HG03457 (cell line): ENCODE results near the gene AKIRIN1.
"Not testable (repeated sequence)": the region's sequence is repeated elsewhere in the genome, so short reads cannot be mapped to it uniquely, and the experiment has no call there.

ENCODE experiments used
- ATAC-seq: cut with Tn5 transposase; IDR thresholded peaks from one replicate; pipeline ENCODE4 v1.9.1; 2021; ENCODE audit warnings: moderate number of reproducible peaks; ENCODE audit not compliant: unreplicated experiment

Gene AKIRIN1

GRCh38 chr1:38992412-38993111 lies 1.5 kb downstream of the AKIRIN1 start:
- no peak for ATAC-seq

DNA sequence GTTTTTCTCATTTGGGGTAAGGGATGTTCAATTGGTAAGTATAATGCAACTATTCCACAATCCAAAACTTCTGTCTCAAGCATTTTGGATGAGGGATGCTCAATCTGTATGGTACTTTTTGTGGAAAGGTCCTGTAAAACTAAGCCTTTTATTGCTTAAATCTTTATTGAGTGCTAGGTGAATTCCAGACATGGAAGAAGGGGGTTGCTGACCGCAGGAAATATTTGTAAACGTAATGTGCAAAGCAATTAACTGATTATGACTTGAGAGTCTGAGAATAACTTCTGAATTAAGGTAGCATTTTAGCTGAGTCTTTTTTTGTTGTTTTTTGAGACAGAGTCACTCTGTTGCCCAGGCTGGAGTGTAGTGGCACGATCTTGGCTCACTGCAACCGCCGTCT lies 3.1 kb downstream of the AKIRIN1 start:
- no peak for ATAC-seq

DNA sequence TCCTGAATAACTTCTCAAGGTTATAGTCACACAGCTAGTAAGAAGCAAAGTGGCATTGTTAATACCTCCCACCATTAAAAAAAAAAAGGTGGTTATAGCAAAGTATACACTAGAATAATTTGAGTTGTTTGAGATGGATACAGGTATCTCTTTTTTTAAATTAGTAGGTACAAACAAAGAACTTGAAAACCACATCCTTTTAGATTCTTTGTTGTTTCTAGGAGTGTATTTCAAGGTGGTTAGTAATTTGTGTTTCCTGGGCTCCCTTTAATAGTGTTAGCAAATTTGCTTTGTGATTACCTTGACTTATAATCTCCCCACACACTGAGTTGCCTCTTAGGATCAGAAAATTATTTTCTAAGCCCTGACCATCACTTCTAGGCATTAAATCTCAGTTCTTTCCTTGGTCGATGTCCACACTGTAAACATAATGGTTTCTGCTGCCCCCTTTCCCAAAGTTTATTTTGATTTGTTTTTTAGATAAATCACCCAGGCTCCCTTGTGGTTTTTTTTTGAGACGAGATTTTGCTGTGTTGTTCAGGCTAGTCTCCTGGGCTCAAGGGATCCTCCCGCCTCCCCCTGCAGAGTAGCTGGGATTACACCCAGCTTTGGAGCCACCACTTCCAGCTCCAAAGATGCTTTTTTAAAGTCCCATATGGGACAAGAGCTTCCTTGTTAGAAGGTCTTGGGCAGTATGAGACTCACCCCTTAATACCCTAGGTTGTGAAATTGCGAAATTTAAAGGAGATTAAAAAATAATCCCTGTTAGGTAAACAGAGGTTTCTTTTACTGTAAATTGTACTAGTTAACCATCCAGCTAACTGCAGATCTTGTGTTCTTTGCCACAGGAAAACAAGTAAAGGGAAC lies 6.2 kb downstream of the AKIRIN1 start:
- no peak for ATAC-seq

DNA sequence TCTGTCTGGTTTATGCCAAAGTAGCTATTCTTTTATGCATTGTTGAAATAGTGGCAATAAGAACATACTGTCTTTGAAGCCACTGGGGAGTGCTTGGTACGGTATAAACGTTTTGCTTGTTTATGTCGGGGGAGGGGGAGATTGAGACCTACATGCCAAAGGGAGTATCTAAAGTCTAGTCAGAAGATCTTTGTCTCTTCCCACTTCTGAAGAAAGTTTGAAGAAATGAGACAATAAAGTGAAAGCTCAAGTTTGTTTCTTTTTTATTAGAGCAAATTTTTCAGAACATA lies 6.8 kb downstream of the AKIRIN1 start:
- no peak for ATAC-seq

DNA sequence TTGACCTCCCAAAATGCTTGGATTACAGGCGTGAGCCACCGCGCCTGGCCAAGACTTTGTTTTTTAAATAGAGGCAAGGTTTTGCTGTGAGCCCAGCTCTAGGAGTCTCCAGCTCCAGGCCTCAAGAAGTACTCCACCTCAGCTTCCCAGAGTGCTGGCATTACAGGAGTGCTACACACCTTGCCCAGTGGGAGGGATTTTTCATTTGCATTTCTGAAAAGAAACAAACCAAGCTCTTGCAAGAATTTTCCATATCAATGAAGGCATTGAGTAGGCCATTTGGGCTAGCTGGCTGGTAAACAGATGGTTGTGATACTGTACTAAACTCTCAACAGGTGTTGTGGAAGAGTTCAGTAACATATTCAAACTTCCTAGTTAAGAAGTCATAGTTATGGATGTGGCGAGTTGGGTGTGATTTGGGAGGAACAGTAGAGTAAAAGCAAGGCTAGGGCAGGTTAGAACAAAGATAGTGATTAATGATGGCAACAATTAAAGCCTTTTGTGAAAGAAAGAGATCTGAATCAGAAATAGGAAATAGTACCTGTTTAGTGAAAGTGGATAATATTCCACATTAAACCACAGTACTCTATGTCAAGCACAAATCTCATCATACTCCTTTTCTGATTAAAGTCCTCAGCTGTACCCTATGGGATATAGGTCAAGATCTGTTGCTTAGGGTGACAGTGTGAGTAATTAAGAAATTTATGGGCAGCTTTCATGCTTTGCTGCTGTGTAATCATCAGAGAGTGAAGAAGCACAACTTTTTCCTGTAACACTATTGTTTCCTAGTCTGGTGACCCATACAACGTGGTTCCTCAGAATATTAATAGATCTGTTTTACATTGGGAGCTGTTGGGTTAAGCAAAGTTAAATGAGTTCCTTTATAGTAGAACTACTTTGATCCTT lies 10.7 kb downstream of the AKIRIN1 start:
- no peak for ATAC-seq

- no peak for ATAC-seq
These were observed 12.2 kb downstream of the AKIRIN1 start for GRCh38 chr1:39003281-39003680.

GRCh38 chr1:39003794-39004193 lies 12.7 kb downstream of the AKIRIN1 start:
- no peak for ATAC-seq

DNA sequence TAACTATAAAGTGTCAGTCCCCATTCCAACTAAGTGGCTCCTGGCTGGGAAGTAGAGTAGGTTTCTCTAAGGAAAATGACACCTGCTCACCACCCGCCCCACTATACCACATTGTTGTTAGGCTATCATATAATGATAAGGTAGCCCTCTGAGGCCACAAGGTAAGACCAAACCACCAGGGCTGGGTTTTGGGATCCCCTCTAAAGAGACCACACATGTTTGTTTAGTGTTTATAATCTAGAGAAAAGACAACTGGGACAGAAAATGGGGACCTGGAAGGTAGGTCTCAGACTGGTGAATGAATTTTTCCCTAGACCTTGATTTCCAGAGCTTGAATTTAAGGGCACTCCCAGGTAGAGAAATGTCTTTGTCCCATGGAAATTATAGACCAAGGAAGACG lies 15.2 kb downstream of the AKIRIN1 start:
- ATAC-seq, result no peak

DNA sequence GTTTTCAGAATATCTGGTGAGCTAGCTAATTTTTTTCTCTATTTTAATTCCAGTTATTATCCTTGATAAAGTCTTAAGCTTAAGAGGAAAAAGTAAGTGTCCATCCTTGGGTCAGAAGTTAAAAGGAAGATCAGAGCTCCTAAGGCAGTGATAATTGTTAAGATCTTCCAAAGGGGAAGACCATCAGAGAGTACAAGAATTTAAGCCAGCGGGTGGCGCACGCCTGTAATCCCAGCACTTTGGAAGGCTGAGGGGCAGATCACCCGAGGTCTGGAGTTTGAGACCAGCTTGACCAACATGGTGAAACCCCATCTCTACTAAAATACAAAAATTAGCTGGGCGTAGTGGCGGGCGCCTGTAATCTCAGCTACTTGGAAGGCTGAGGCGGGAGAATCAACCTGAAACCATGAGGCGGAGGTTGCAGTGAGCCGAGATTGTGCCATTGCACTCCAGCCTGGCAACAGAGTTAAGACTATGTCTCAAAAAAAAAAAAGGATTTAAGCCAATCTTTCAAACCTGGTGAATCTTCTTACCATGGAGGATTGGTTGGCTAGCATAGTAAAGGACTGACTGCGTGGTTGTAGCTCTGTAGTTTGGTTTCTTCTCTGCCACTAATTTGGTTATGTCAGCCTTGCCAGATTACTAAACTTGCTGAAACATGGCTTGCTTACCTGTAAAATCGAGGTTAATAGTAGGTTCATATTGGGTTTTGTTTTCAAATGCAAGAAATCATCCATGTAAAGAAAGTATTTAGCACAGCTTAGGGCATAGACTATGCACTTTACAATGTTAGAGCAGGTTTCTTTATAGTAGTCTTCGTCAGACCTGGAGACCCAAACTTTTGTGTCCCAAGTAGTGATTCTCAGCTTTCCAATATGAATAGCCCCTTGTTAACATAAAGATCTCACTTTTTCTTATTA lies 15.9 kb downstream of the AKIRIN1 start:
- no peak for ATAC-seq

GRCh38 chr1:39014956-39015355 lies 23.9 kb downstream of the AKIRIN1 start:
- not testable (repeated sequence) for ATAC-seq

- no peak for ATAC-seq
These were observed 25.6 kb downstream of the AKIRIN1 start for GRCh38 chr1:39016604-39017171.

DNA sequence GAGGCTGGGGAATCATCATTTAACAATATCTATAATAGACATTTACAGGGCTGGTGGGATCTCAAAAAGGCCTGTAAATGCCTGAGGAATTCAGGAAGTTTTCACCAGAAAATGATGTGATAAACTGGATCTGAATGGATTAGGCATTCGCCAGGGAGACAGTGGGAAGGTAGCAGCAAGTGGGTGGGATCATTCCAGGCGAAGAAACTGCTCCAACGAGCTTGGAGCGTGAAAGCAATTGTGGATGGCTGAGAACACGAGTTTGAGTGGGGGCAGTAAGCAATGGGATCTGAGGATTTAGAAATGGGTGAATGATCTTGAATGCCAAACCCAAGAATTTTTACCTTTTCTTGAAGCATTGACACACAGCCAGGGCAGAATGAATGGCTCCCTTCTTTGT lies 26.2 kb downstream of the AKIRIN1 start:
- no peak for ATAC-seq

DNA sequence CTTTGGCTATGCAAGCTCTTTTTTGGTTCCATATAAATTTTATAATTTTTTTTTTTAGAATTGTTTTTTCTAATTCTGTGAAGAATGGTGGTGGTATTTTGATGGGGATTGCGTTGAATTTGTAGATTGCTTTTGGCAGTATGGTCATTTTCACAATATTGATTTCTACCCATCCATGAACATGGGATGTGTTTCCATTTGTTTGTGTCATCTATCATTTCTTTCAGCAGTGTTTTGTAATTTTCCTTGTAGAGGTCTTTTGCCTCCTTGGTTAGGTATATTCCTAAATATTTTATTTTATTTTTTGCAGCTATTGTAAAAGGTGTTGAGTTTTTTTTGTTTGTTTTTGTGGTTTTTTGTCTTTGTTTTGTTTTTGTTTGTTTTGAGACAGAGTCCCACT lies 29.4 kb downstream of the AKIRIN1 start:
- ATAC-seq, result not testable (repeated sequence)

DNA sequence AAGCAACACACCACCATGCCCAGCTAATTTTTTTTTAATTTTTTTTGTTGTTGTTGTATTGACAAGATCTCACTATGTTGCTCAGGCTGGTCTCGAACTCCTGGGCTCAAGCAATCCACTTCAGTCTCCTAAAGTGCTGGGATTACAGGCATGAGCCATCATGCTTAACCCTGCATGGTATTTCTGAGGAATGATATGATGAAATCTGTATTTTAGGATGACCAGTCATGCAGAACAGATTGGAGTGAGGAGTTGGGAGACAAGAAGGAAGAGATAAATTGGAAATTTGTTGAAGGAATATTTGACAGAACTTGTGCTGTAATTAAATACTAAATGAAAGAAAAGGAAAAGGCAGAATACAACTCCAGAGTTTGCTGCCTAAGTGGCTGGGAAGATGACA lies 30.4 kb downstream of the AKIRIN1 start:
- ATAC-seq, result no peak

GRCh38 chr1:39023140-39023539 lies 32.1 kb downstream of the AKIRIN1 start:
- no peak for ATAC-seq

- peak; percentile 56 for ATAC-seq
These were observed 35.2 kb downstream of the AKIRIN1 start, which contains the start of gene NDUFS5 for GRCh38 chr1:39026051-39026865. Gene NDUFS5 (plus strand): TSS chr1:39026350. CDS start chr1:39028725, 2,375 bp downstream.

DNA sequence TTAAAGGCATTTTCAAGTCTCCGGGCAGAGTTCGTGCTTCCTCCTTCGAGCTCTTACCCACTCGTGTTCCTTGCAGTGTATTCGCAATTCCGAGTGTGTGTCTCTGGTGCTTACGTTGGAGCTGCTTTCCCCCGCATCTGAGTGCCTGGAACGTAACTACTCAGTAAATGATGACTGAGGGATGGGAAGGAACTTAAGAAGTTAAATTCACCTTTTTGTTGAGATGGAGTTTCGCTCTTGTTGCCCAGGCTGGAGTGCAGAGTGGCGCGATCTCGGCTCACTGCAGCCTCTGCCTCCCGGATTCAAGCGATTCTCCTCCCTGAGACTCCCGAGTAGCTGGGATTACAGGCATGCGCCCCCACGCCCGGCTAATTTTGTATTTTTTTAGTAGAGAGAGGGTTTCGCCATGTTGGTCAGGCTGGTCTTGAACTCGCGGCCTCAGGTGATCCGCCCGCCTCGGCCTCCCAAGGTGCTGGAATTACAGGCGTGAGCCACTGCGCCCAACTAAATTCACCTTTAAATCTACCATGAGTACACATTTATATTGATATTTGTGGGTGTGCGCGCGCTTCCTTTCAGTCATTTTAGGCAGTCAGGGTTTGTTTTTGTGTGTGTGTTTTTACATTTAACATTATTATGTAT lies 35.9 kb downstream of the AKIRIN1 start:
- no peak for ATAC-seq

- ATAC-seq, result no peak
These were observed 43.1 kb downstream of the AKIRIN1 start for GRCh38 chr1:39034114-39034654.
